ENCODE results near the gene GPR17.

The GPR17 gene

GRCh38 chr2:127652786-127653357 is 6.9 kb downstream of the GPR17 start:
- no peak overlapping the region for H3K4me3 ChIP-seq (ENCODE audit: low read depth, low read length)

- H3K4me3 ChIP-seq (ENCODE audit: low read depth, low read length), result no peak overlapping the region
These were observed 7.6 kb downstream of the GPR17 start for GRCh38 chr2:127653421-127654083.

DNA sequence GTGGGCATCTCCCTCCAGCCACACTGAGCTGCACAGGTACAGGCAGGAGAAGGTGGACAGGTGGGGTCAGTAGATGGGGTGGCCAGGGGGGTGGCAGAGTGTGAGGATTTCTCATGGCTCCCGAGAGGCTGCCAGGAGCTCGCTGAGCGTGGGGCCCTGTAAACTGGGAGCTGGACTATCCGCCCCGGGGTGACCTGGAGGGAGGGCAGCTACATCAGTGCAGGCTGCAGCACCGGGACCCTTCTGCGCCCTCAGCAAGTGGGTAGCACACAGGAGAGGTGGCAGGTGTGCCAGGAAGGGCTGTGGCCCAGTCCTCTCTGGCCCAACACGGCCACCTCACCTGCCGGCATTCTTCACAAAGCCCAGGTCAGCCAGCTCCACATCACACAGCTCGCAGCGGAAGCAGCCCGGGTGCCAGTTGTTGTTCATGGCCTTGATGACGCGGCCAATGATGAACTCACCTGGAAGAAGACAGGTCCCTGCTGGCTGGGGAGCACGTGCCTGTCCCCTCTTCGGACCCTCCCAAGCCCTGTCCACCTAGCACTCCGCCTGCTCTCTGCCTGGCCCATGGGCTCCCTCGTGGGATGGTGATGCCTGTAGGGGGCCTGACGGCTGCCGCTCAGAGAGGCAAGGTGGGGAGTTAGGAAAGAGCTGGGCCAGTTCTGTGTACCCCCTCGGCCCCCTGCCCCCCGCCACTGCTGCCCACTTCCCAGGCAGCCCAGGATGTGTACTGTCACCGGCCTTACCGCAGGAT is 8.3 kb downstream of the GPR17 start:
- no peak overlapping the region for H3K4me3 ChIP-seq (ENCODE audit: low read depth, low read length)

DNA sequence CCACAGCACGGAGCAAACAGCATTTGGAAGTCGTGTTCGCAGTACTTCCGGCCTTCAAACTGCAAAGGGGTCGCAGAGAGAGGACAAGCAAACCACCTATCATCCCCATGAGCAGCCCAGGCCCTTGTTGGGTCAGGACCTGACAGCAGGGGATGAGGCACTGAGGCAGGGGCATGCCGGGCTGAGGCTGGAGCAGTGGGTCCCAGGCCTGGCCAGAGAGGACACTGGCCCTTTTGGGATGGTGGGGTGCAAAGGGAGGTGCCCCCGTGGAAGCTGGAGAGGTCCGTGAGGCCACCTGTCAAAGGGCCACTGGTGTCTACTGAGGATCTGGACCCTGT is 8.9 kb downstream of the GPR17 start:
- no peak overlapping the region for H3K4me3 ChIP-seq (ENCODE audit: low read depth, low read length)

DNA sequence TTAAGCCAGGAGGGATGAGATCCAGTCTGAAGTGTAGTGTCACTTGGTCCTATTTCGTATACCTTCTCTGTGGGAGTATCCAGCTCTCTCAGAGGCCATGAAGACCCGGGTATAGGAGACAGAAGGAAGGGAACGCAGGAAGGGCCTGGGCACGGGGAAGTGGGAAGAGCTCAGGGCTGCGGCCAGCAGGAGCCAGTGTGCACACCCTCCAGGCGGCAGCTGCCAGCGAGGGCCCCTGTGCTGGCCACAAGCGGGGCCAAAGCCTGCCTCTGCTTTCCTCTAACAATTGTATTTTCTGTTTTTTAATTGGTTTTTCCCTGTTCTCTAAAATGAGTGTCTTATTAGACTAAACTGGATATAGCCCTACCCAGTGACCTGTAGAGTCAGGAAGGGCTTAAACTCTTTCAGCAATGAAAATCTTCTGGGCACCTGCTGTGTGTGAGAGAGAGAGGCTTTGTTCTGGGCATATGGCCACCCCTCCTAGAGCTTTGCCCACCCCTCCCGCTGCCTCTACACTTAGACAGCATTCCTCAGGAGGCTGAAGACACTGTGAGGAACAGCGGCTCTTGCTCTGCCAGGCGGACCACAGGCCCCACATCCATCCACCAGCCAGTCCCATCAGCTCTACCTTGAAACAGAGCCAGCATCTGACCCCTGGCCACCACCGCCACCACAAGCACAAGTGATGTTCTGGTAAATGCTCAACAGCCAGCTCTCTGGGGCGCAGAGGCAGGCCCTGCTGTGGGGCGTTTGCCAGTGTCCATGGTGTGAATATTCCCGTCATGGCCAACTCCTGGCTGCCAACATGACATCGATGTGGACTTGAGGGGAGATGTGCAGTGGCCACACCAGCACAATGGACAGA is 9.5 kb downstream of the GPR17 start:
- H3K4me3 ChIP-seq (ENCODE audit: low read depth, low read length), result no peak overlapping the region

DNA sequence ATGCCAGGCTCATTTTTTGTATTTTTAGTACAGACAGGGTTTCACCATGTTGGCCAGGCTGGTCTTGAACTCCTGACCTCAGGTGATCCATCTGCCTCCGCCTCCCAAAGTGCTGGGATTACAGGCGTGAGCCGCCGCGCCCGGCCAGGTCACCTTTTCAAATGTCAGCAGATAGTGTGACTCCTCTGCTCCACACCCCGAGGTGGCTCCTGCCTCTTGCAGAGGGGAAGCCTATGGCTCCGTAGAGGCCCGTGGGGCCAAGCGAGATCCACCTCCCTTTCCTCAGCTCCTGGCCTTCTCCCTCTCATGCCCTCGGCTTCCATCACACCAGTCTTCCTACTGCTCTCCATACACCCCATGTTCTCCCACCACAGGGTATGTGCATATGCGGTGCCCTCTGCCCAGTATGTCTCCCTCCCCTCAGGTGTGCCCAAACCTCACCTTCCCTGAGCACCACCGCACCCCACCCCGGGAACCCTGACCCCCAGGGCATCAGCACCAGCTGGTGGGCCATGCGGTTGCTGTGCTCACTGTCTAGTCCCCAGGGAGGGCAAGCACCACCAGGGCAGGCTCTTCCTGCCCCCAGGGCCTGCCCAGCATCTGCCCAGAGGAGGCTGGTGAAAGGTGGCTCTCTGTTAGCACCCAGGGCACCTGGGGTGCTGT is 10.7 kb downstream of the GPR17 start:
- no peak overlapping the region for H3K4me3 ChIP-seq (ENCODE audit: low read depth, low read length)

DNA sequence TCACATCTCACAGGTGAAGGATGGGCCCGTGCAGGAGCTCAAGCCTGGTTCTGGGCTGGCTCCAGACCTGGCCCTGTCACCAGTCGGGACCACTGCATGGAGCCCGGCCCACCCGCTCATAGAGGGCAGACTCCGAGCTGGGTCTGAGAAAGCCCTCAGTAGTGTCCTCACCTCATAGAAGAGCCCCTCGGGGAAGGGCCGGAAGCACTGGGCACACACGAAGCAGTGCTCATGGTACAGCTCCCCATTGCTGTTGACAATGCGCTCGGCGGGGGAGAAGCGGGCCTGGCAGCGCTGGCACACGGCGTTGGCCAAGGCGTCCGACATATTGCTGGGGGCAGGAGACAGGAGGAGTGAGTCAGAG is 11.3 kb downstream of the GPR17 start:
- H3K4me3 ChIP-seq (ENCODE audit: low read depth, low read length), result no peak overlapping the region

DNA sequence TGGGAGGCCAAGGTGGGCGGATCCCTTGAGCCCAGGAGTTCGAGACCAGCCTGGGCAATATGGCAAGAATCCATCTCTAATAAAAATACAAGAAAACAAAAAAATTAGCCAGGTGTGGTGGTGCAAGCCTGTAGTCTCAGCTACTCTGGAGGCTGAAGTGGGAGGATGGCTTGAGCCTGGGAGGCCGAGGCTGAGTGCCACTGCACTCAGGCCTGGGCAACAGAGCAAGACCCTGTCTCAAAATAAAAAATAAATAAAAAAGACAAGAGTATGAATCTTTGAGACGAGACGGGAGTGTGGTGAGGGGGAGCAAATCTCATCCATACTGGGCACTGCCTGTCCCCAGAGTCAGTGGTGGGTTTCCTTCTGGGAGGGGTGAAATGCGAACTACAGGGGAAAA is 12.2 kb downstream of the GPR17 start:
- H3K4me3 ChIP-seq (ENCODE audit: low read depth, low read length), result no peak overlapping the region

DNA sequence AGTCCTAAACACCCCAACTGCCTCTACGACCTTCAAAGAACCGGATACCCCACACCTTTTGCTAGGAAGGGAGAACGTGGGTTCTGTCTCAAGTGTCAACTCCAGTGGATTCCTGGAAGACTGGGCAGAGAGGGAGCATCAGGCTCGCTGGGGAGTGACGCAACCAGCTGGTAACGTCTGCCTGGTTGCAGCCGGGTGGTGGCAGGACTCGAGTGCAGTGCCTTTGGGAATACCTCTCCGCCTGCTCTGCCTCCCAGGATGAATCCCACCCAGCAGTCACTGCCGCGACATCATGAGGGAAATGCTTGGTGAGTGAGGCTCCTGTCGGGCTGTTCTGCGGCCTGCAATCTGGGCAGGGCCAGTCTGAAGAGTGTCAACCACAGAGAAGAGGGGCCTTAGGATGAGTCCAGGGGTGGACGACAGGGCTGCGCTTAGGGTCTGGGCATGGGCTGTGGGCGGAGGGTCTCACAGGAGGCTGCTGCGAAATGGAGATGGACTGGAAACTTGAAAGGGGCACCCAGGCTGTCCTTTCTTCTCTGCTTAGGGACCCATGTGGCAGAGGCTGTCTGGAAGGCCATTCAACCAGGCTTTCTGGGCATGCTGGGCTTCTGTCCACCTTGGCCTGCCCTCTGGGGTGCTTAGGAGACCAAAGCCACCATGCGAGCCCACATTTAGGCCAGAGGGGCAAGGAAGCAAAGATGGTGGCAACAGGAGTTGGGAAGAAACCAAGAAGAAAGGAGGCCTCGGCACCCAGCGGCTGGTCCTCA is 12.9 kb downstream of the GPR17 start:
- H3K4me3 ChIP-seq (ENCODE audit: low read depth, low read length), result no peak overlapping the region

GRCh38 chr2:127659408-127660290 is 13.7 kb downstream of the GPR17 start:
- H3K4me3 ChIP-seq (ENCODE audit: low read depth, low read length), result no peak overlapping the region

DNA sequence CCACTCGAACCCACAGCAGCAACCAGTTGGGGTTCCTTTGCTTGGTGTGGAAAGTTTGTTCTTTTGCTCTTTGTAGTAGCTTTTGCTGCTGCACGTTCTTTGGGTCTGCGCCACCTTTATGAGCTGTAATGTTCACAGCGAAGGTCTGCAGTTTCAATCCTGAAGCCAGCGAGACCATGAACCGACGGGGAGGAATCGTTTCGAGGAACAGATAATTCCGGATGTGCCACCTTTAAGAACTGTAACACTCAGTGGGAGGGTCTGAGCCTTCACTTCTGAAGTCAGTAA is 14.3 kb downstream of the GPR17 start:
- H3K4me3 ChIP-seq (ENCODE audit: low read depth, low read length), result no peak overlapping the region

DNA sequence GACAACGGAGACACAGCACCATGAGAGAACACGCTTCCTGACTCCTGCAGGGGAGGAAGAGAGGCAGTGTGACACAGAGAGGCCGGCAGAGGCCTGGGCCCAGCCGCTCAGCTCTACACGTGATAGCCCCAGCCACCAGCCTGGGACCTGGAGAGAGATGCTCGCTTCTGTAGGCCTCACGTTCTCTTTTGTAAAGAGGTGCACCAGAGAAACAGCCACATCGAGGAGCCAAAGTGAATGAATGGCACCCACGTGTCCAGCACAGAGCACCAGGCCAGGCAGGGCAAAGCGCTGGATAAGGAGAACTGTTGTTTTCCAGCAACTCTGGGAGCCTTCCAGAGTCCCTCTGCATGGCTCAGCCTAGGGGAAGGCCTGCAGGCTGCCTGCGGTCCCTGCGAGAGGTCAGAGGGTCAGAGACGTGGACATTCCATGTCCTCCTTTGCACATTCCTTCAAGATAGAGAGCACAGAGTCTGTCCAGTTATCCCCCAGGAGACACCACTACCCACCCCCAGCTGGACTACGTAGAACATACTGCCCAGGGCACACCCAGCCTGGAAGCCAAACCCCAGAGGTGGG is 15.2 kb downstream of the GPR17 start:
- no peak overlapping the region for H3K4me3 ChIP-seq (ENCODE audit: low read depth, low read length)

DNA sequence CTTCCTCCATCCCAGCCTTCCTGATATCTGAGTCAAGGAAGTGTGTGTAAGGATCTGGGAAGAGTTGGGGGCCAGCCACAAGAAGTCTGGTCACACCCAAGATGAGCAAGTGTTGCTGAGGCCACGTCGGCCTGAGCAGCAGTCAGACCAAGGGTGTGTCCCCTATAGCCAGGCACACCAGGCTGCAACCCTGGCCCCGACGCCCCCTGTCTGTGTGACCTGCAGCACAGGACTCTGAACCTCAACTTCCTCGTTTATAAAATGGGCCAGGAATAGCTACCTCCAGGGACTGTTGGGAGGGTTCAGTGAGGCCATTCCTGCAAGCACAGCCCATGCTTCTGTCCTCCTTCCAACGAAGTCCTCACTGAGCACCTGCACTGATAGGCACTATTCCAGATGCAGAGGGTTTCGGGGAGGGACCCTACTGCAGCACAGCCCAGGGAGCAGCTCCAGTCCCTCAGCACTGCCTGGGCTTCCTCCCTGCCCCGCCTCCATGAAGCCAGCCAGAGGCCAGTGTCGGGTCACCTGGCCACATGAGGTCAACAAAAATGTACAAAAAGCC is 16.1 kb downstream of the GPR17 start:
- H3K4me3 ChIP-seq (ENCODE audit: low read depth, low read length), result no peak overlapping the region

DNA sequence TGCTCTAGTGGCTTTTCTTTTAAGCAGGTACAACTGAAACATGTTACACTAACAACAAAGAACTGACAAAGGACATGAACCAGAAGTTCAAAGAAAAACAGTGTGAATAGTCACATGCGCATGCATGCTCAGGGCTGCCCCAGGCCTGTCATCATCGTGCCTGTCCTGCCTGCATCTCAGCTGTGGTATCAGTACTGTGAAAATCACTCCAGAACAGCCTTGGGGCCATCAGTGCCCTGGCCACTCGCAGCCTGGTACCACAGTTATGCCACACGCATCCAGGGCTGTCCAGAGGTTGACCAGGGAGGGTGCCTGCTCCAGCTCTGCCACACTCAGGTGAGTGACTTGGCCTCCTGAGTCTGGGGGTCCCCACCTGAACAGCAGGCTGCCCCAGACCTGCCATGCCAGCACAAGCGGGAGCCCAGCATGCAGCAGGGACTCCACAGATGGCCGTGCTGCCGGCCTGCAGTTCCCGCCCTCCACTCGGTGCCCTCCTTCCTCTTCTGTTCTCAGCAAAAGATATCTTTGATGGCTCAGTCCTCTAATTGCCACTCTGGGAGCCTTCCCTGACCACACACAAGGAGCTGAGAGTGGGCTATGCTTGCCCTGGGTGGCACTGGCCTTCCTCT is 17.1 kb downstream of the GPR17 start:
- H3K4me3 ChIP-seq (ENCODE audit: low read depth, low read length), result no peak overlapping the region

DNA sequence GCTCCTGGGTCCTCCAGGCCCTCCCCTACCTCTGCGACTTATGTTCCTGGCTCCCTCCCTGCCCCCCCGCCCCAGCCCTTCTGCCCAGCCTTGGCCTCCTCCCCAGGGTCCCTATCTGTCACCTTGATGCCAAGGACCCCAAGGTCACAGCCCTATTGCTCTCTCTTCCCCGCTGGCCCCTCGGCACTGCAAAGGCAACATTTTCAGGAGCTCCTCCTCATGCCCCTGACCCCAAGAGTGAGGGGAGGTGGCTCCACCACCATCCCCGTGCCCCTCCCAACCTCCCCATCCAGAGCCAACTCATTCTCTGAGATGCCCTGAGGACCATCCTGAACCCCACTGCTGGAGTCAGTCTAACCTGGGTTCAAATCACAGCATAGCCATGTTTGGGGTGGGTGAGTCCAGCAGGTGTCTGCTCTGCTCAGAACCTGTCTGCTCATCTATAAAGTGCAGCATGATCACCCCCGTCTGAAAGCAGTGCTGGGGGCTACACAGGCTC is 17.7 kb downstream of the GPR17 start:
- H3K4me3 ChIP-seq (ENCODE audit: low read depth, low read length), result no peak overlapping the region

GRCh38 chr2:127664065-127664894 is 18.3 kb downstream of the GPR17 start:
- peak overlapping the region; percentile 24 for H3K4me3 ChIP-seq (ENCODE audit: low read depth, low read length)

GRCh38 chr2:127664895-127665225 is 18.9 kb downstream of the GPR17 start:
- H3K4me3 ChIP-seq (ENCODE audit: low read depth, low read length), result no peak overlapping the region

Data from iPS-11a (cell line).